Bronchial epithelial cell (primary cell): ENCODE data around the gene RXRG. TPM values are rescaled to one million over a fixed set of nuclear protein-coding genes. Genes with fewer than 3 reads are reported as not detected.

Experiments
- DNase-seq: peaks from one replicate; pipeline ENCODE4 v3.0.0-alpha.2; 2010; ENCODE audit warnings: low read depth
- FAIRE-seq: peaks from 2 replicates; lab custom pipeline; 2011; peaks lifted over from hg19 to GRCh38; lab: Jason Lieb, UNC
- H3K27me3 ChIP-seq: 2 replicates; pipeline ENCODE4 v1.5.1; 2011; ENCODE audit warnings: low read length; ENCODE audit not compliant: control insufficient read depth, insufficient read depth
- H3K36me3 ChIP-seq: 2 replicates; pipeline ENCODE4 v1.5.1; 2011; ENCODE audit warnings: low read length; ENCODE audit not compliant: control insufficient read depth, insufficient read depth
- H3K4me3 ChIP-seq: 2 replicates; pipeline ENCODE4 v1.5.1; 2011; ENCODE audit warnings: mild to moderate bottlenecking, low read depth, low read length, control low read depth
- CTCF ChIP-seq: IDR thresholded peaks from 2 replicates; pipeline ENCODE4 v1.5.1; 2011; ENCODE audit warnings: mild to moderate bottlenecking, moderate library complexity, low read length, control low read depth, inconsistent platforms; ENCODE audit not compliant: insufficient read depth, severe bottlenecking
- total RNA-seq: library from RNA; depleted of rRNA; stranded (reverse); fragments of >200 nt; gene quantifications from 2 replicates; pipeline ENCODE4 v1.2.1, GENCODE V29; 2014

Gene RXRG
- total RNA-seq, 1 donor from 2014 or later, result not detected

- no peaks in the 10 kb centered on the region for H3K36me3 ChIP-seq
- H3K27me3 ChIP-seq, result no peaks in the 10 kb centered on the region
- no peak for TF ChIP-seq CTCF
- DNase-seq (no peak), FAIRE-seq (no peak)
- H3K4me3 ChIP-seq, result no peak overlapping the region
Measured at GRCh38 chr1:165451691-165452090, 6.8 kb upstream of the RXRG start.

- FAIRE-seq, result no peak
- Histone ChIP-seq H3K27me3 (peaks cover 8% of the 10 kb centered on the region), H3K4me3 (no peak overlapping the region), H3K36me3 (no peaks in the 10 kb centered on the region)
- TF ChIP-seq CTCF, result no peak
- no peak for DNase-seq
Measured at GRCh38 chr1:165449131-165449530, 4.2 kb upstream of the RXRG start.

- peaks cover 21% of the 10 kb centered on the region for H3K27me3 ChIP-seq
Measured at GRCh38 chr1:165445388-165445787, 462 bp upstream of the RXRG start.

GRCh38 chr1:165443539-165444311 lies 1.2 kb downstream of the RXRG start:
- Histone ChIP-seq H3K27me3 (peaks cover 21% of the 10 kb centered on the region), H3K36me3 (no peaks in the 10 kb centered on the region), H3K4me3 (no peak overlapping the region)
- FAIRE-seq (no peak), DNase-seq (no peak)
- no peak for TF ChIP-seq CTCF

More at GRCh38 chr1:165445388-165445787, 462 bp upstream of the RXRG start:
- DNase-seq (no peak), FAIRE-seq (no peak)
- TF ChIP-seq CTCF, result no peak
- no peak overlapping the region for H3K4me3 ChIP-seq
- no peaks in the 10 kb centered on the region for H3K36me3 ChIP-seq

GRCh38 chr1:165442653-165443052 lies 2.3 kb downstream of the RXRG start:
- no peaks in the 10 kb centered on the region for H3K36me3 ChIP-seq
- H3K27me3 ChIP-seq, result peaks cover 21% of the 10 kb centered on the region
- no peak overlapping the region for H3K4me3 ChIP-seq
- DNase-seq, result no peak
- no peak for FAIRE-seq
- TF ChIP-seq CTCF, result no peak
